Putamen (tissue), 1 donor: Measurements from ENCODE around the gene FAM3A.

ENCODE experiments used
- DNase-seq: peaks from one replicate; pipeline ENCODE4 v3.0.0-alpha.2; 2016; ENCODE audit warnings: low spot score

The FAM3A gene

GRCh38 chrX:154481195-154481594 is 34.8 kb downstream of the FAM3A start:
- DNase-seq, result no peak

GRCh38 chrX:154478728-154479622 is 37.1 kb downstream of the FAM3A start, which contains the start of gene LAGE3:
LAGE3 (minus strand) TSS chrX:154479281; CDS start chrX:154478915, 366 bp downstream.
- DNase-seq, result peak; percentile 86

GRCh38 chrX:154477891-154478477 is 38.0 kb downstream of the FAM3A start:
- no peak for DNase-seq

GRCh38 chrX:154476821-154477220 is 39.2 kb downstream of the FAM3A start:
- no peak for DNase-seq

- DNase-seq, result no peak
Measured at GRCh38 chrX:154473683-154474082, 42.3 kb downstream of the FAM3A start.

- no peak for DNase-seq
Measured at GRCh38 chrX:154472685-154473632, 43.1 kb downstream of the FAM3A start.

GRCh38 chrX:154471839-154472684 is 44.0 kb downstream of the FAM3A start:
- no peak for DNase-seq

- no peak for DNase-seq
Measured at GRCh38 chrX:154470914-154471568, 45.0 kb downstream of the FAM3A start.

- no peak for DNase-seq
Measured at GRCh38 chrX:154470434-154470833, 45.6 kb downstream of the FAM3A start.

GRCh38 chrX:154469880-154470279 is 46.2 kb downstream of the FAM3A start:
- DNase-seq, result no peak

- DNase-seq, result no peak
Measured at GRCh38 chrX:154469114-154469513, 46.9 kb downstream of the FAM3A start.

GRCh38 chrX:154468217-154468616 is 47.8 kb downstream of the FAM3A start:
- DNase-seq, result no peak

- DNase-seq, result no peak
Measured at GRCh38 chrX:154467556-154467955, 48.5 kb downstream of the FAM3A start.

- no peak for DNase-seq
Measured at GRCh38 chrX:154466907-154467306, 49.1 kb downstream of the FAM3A start.

- DNase-seq, result no peak
Measured at GRCh38 chrX:154466036-154466435, 50.0 kb downstream of the FAM3A start.

GRCh38 chrX:154465601-154466000 is 50.4 kb downstream of the FAM3A start:
- DNase-seq, result no peak

GRCh38 chrX:154464806-154465365 is 51.1 kb downstream of the FAM3A start:
- no peak for DNase-seq

GRCh38 chrX:154463611-154464220 is 52.3 kb downstream of the FAM3A start:
- DNase-seq, result no peak

- no peak for DNase-seq
Measured at GRCh38 chrX:154462396-154462795, 53.6 kb downstream of the FAM3A start.

GRCh38 chrX:154460326-154460725 is 55.7 kb downstream of the FAM3A start:
- DNase-seq, result no peak
